ENCODE data around the gene SNRNP48. TPM values are rescaled to one million over a fixed set of nuclear protein-coding genes. Genes with fewer than 3 reads are reported as not detected.

SNRNP48 gene
- total RNA-seq, 4 donors from 2014 or later: 10.2 to 39.7 (median 14.6) TPM

DNA sequence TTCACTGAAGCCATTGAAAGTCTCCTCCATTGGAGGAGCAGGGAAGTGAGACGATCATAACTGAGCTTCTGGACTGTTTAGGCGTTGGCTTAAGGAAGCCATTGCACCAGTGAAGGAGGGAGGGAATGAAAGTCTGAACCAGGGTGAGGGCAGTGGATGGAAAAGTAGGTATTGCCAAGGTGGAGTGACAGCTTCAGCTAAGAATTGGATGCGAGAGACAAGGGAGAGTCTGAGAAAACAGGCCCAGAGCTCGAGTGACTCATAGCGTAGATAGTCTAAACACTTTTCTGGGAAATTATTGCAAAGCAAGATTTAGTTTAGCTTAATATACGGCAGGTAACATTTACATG, 44.0 kb upstream of the SNRNP48 start:
- no peaks in the 10 kb centered on the region for H3K9me3 ChIP-seq
- no peak overlapping the region for H3K27ac ChIP-seq
- peaks cover 0 to 18% of the 10 kb centered on the region in 2 donors for H3K4me1 ChIP-seq
- intact Hi-C loops (cut with DNase I; ENCODE audit: low total_unique reads): no loop called here
- no peaks in the 10 kb centered on the region for H3K36me3 ChIP-seq
- DNase-seq: no peak
- TF ChIP-seq, protein P1, sequence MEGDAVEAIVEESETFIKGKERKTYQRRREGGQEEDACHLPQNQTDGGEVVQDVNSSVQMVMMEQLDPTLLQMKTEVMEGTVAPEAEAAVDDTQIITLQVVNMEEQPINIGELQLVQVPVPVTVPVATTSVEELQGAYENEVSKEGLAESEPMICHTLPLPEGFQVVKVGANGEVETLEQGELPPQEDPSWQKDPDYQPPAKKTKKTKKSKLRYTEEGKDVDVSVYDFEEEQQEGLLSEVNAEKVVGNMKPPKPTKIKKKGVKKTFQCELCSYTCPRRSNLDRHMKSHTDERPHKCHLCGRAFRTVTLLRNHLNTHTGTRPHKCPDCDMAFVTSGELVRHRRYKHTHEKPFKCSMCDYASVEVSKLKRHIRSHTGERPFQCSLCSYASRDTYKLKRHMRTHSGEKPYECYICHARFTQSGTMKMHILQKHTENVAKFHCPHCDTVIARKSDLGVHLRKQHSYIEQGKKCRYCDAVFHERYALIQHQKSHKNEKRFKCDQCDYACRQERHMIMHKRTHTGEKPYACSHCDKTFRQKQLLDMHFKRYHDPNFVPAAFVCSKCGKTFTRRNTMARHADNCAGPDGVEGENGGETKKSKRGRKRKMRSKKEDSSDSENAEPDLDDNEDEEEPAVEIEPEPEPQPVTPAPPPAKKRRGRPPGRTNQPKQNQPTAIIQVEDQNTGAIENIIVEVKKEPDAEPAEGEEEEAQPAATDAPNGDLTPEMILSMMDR (IDR thresholded peaks at IDR 0.05): no peak
- TF ChIP-seq POLR2A (IDR thresholded peaks at IDR 0.05): no peak
- H3K4me3 ChIP-seq: no peak overlapping the region
- peaks cover 10 to 18% of the 10 kb centered on the region in 2 donors for H3K27me3 ChIP-seq

DNA sequence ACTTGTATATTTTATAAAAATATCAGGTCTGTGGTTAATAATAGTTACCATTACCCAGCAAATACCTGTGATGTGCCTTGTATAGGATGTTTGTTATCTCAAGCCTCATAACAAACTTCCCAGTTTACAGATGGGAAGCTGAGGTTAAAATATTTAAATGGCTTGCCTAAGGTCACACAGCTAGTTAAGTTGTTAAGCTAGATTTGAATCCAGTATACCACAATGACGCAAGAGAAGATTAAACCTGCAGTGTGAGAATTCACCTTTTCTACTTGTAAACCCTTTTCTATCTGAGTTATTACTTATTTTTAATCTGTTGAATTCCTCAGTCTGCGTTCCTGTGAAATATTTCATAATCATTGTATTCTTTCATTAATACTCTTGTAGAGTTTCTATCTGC, 43.6 kb upstream of the SNRNP48 start:
- Histone ChIP-seq H3K27ac (no peak overlapping the region), H3K4me1 (peaks cover 0 to 15% of the 10 kb centered on the region in 2 donors)
- TF ChIP-seq, protein P1 (IDR thresholded peaks at IDR 0.05): no peak
- TF ChIP-seq POLR2A (IDR thresholded peaks at IDR 0.05): no peak

DNA sequence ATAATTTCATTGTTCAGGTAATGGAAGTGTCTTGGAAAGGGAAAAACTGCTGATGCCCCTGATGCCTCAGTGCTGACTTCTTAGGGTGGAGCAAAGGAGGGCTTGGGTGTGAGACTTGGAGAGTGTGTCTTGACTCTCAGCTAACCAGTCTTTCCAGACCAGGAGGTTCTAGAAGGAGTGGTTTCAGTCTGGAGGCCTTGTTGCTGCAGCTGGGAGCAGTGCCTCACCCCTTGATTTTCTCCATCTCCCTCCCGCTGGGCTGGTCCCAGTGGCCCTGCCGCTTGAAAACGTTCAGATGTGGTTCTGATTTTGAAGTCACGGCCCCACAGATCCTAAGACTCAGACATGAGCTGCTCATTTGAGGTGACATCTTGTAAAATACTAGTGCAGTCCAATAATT, 43.1 kb upstream of the SNRNP48 start:
- no peak for DNase-seq
- peaks cover 0 to 11% of the 10 kb centered on the region in 2 donors for H3K4me1 ChIP-seq
- intact Hi-C loops (cut with DNase I; ENCODE audit: low total_unique reads): no loop called here
- no peak overlapping the region for H3K4me3 ChIP-seq
- no peaks in the 10 kb centered on the region for H3K9me3 ChIP-seq
- H3K36me3 ChIP-seq: no peaks in the 10 kb centered on the region
- peaks cover 8 to 10% of the 10 kb centered on the region in 2 donors for H3K27me3 ChIP-seq
- no peak overlapping the region for H3K27ac ChIP-seq
- TF ChIP-seq, protein P1 (IDR thresholded peaks at IDR 0.05): no peak
- TF ChIP-seq POLR2A (IDR thresholded peaks at IDR 0.05): no peak

More for the DNA sequence above, 43.6 kb upstream of the SNRNP48 start:
- no peak for DNase-seq
- intact Hi-C loops (cut with DNase I; ENCODE audit: low total_unique reads): no loop called here
- Histone ChIP-seq H3K27me3 (peaks cover 8 to 15% of the 10 kb centered on the region in 2 donors), H3K4me3 (no peak overlapping the region), H3K9me3 (no peaks in the 10 kb centered on the region), H3K36me3 (no peaks in the 10 kb centered on the region)

DNA sequence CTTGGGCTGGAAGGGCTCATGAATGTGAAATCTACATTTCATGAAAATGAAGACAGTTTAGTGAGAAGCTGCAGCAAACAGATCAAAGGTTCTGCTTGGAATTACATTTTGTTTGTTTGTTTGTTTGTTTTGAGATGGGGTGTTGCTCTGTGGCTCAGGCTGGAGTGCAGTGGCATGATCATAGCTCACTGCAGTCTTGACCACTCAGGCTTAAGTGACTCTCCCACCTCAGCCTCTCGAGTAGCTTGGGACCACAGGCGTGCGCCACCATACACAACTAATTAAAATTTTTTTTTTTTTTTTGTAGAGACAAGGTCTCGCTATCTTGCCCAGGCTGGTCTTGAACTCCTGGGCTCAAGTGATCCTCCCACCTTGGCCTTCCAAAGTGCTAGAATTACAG, 42.7 kb upstream of the SNRNP48 start:
- Histone ChIP-seq H3K27ac (no peak overlapping the region), H3K27me3 (peaks cover 6 to 8% of the 10 kb centered on the region in 2 donors), H3K9me3 (no peaks in the 10 kb centered on the region), H3K4me1 (peaks cover 0 to 6% of the 10 kb centered on the region in 2 donors), H3K36me3 (no peaks in the 10 kb centered on the region), H3K4me3 (no peak overlapping the region)
- no peak for TF ChIP-seq POLR2A (IDR thresholded peaks at IDR 0.05)
- TF ChIP-seq, protein P1 (IDR thresholded peaks at IDR 0.05): no peak
- intact Hi-C loops (cut with DNase I; ENCODE audit: low total_unique reads): no loop called here
- no peak for DNase-seq

DNA sequence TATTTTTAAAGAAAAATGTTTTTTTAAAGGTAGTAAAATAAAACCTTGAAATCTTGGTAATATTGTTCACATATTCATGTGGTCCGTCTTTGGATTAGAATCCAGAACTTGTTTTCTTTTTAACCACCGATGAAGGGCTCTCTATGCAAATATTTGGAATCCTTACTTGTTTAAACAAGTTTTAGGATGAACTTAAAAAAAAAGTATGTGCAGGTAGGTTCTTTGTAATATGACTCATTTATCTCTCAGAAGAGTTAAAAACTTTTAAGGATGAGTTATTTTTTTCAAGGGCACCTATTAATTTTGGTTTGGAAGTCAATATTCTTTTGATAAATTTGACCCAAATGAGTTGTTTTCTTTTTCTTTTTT, 39.6 kb upstream of the SNRNP48 start:
- no peak overlapping the region for H3K27ac ChIP-seq
- H3K4me1 ChIP-seq: no peaks in the 10 kb centered on the region
- no peak for TF ChIP-seq POLR2A (IDR thresholded peaks at IDR 0.05)
- TF ChIP-seq, protein P1 (IDR thresholded peaks at IDR 0.05): no peak
- peaks cover 0 to 8% of the 10 kb centered on the region in 2 donors for H3K27me3 ChIP-seq
- H3K36me3 ChIP-seq: no peaks in the 10 kb centered on the region
- H3K9me3 ChIP-seq: no peaks in the 10 kb centered on the region
- intact Hi-C loops (cut with DNase I; ENCODE audit: low total_unique reads): no loop called here
- no peak for DNase-seq
- H3K4me3 ChIP-seq: no peak overlapping the region

Measured in uterus (tissue), 4 donors.